ENCODE measurements around the gene RGS6.

Gene RGS6

DNA sequence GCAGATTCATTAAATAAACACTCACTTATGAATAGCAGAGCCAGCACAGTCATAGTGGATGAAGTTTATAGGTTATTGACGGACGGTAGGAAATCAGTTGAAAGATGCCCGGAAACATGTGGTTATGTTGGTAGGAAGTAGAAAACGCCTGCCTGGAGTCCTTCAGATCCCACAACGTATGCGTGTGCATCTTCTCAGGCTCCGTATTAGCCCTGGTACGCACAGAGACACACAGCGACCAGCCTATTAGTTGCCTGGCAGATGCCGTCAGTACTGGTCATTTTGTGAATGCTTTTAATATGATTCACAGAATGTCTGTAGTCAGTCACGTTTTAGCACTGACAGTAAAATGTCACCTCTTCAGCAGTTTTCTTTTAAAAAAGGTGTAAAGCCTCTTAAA is 196.4 kb downstream of the RGS6 start:
- DNase-seq (ENCODE audit: insufficient read length) (no peak), FAIRE-seq (peak; percentile 82)
- TF ChIP-seq POLR2AphosphoS5 (IDR thresholded peaks at IDR 0.05; ENCODE audit: low read depth, low read length) = no peak
- no peak for TF ChIP-seq TAF1 (IDR thresholded peaks at IDR 0.05; ENCODE audit: borderline replicate concordance, low read depth, low read length)
- no peak for TF ChIP-seq POLR2A (IDR thresholded peaks at IDR 0.05; ENCODE audit: low read depth, low read length)

DNA sequence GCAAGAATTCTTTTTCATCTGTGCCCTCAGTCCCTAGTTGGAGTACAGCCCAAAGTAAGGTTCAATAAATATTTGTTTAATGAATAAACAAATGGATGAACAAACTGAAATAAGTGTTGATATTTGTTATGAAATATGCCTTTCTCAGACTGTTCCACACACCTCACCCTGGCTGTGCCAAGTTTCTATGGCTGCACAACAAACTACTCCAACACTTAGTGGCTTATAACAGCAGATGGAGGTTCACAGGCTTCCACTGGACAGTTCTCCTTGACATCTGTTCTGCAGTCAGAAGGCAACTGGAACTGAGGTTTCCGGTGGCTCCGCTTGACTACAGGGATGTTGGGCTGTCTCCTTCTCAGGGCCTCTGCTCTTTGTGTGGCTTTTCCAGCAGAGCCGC is 197.1 kb downstream of the RGS6 start:
- DNase-seq (ENCODE audit: insufficient read length) (no peak), FAIRE-seq (peak; percentile 51)
- TF ChIP-seq POLR2AphosphoS5 (IDR thresholded peaks at IDR 0.05; ENCODE audit: low read depth, low read length) = no peak
- no peak for TF ChIP-seq TAF1 (IDR thresholded peaks at IDR 0.05; ENCODE audit: borderline replicate concordance, low read depth, low read length)
- no peak for TF ChIP-seq POLR2A (IDR thresholded peaks at IDR 0.05; ENCODE audit: low read depth, low read length)

DNA sequence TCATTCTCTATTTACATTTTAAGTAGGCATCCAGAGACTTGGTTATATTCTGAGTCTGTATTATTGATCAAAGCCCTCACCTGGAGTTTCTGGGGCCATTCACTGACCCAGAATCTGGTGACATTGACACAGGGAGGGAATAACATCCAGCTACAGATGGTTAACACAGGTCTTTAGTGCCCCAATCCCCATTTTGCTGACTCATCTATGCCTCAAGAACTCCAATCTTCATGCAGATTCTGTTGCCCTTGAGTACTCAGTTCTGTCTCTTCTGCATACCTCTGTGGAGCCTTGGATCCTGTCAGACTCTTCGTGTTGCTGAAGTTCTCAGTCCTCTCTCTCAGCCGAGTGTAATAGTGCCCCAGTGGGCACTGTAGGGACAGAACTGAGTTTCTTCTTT is 208.9 kb downstream of the RGS6 start:
- peak; percentile 17 for FAIRE-seq
- TF ChIP-seq POLR2A (IDR thresholded peaks at IDR 0.05; ENCODE audit: low read depth, low read length) (no peak), TAF1 (IDR thresholded peaks at IDR 0.05; ENCODE audit: borderline replicate concordance, low read depth, low read length) (no peak), POLR2AphosphoS5 (IDR thresholded peaks at IDR 0.05; ENCODE audit: low read depth, low read length) (no peak)
- DNase-seq (ENCODE audit: insufficient read length) = no peak

- FAIRE-seq (no peak), DNase-seq (ENCODE audit: insufficient read length) (no peak)
These were observed 210.1 kb downstream of the RGS6 start for GRCh38 chr14:72142328-72142727.

GRCh38 chr14:72146241-72146640 is 214.0 kb downstream of the RGS6 start:
- no peak for TF ChIP-seq POLR2A (IDR thresholded peaks at IDR 0.05; ENCODE audit: low read depth, low read length)
- no peak for FAIRE-seq
- DNase-seq (ENCODE audit: insufficient read length) = no peak

More at GRCh38 chr14:72142328-72142727, 210.1 kb downstream of the RGS6 start:
- TF ChIP-seq POLR2AphosphoS5 (IDR thresholded peaks at IDR 0.05; ENCODE audit: low read depth, low read length) (no peak), TAF1 (IDR thresholded peaks at IDR 0.05; ENCODE audit: borderline replicate concordance, low read depth, low read length) (no peak), POLR2A (IDR thresholded peaks at IDR 0.05; ENCODE audit: low read depth, low read length) (no peak)

DNA sequence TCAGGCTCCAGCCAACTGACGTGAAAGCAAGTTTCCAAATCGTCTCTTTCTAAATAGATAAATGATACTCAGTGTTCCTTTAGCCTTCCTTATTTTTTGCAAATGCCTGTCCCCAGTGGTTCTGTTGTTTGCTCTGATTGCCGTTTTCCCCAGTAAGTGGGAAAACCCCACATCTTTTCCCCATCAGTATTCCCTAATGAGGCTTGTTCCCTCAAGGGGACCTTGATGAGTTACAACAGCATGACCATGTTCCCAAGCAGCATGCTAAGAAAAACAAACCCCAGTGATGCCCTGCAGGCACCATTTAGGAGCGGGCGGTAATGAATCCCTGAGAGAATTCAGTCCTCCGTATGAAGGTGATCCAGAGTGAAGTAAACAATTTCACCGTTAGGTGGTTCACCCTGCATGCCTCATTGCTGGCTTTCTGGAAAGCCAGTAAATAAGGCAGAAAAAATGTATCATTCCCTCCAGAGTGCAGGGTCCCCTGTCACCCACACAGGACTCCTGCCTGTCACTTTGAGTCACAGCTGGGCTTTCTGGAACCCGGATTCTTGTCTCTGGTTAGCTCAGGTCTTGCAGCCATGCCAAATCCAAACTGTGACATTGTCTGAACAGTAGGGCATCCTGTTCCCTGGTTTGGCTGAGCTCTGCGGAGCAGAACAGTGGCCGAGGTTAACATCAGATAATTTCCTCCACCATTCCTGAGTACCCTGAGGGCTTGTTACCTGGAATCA is 222.6 kb downstream of the RGS6 start:
- TF ChIP-seq POLR2AphosphoS5 (IDR thresholded peaks at IDR 0.05; ENCODE audit: low read depth, low read length) = no peak
- TF ChIP-seq TAF1 (IDR thresholded peaks at IDR 0.05; ENCODE audit: borderline replicate concordance, low read depth, low read length) = no peak
- TF ChIP-seq POLR2A (IDR thresholded peaks at IDR 0.05; ENCODE audit: low read depth, low read length) = no peak
- DNase-seq (ENCODE audit: insufficient read length) (no peak), FAIRE-seq (no peak)

DNA sequence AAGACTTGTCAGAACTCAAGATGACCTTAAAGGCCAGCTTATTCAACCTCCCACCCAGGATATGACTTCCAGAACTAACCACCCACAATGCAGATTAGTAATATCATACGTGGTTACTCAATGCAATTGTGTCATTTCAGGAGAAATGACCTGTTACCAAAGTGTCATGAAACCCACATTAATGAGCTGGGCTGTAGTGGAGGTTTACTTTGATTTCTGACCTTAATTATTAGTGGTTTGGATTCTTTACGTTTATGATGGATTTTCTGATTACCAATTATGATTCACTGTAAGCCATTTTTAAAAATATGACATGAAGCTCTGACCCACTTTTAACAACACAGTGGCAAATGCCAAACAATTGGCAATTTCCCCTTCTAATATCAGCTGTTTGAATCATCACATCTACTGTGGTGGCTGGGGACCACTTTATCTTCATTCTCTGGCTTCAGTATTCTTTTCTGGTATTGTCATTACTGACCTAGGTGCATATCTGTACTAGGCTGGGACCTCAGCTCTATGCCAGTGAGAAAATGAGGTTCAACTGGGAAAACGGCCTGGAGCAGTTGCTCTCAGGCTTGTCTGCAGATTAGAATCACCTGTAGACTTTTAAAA is 223.3 kb downstream of the RGS6 start:
- FAIRE-seq = peak; percentile 98
- DNase-seq (ENCODE audit: insufficient read length) = no peak
- TF ChIP-seq TAF1 (IDR thresholded peaks at IDR 0.05; ENCODE audit: borderline replicate concordance, low read depth, low read length) = no peak
- TF ChIP-seq POLR2A (IDR thresholded peaks at IDR 0.05; ENCODE audit: low read depth, low read length) = no peak
- no peak for TF ChIP-seq POLR2AphosphoS5 (IDR thresholded peaks at IDR 0.05; ENCODE audit: low read depth, low read length)

DNA sequence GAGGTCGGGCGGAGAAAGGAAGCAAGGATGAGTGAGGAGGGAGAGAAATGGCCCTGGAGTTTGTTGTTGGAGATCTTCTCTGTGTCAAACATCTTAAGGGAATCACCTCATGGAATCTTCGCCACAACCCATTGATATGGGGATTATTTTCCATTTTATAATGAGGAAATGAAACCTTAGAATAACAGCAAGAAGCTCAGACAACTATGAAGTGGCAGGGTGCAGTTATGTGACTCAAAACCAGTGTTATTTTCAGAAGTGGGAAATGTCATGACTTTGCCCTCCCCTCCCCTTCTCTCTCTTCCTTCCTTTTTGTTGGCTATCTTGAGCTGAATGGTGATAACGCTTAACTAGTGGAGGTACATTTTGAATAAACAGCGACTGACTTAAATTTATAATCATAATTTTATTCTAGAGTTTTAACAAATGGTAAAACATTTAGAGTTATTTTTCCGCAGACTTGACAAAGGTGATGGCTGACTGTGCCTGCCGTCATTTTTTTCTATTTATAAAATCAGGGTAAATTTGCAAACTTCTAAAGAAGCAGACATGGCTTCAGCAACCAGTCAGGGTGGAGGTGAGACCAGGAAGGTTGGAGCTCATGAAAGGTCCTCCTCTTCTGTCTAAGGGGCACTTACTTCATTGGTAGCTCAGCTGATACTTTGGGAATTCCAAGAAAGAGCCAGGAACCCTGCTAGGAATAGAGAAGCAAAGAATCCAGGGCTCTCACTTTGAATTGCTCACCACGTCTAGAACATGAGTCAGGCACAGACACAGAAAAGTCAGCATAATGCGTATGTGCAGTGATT is 232.4 kb downstream of the RGS6 start:
- FAIRE-seq = peak; percentile 92
- no peak for TF ChIP-seq TAF1 (IDR thresholded peaks at IDR 0.05; ENCODE audit: borderline replicate concordance, low read depth, low read length)
- TF ChIP-seq POLR2A (IDR thresholded peaks at IDR 0.05; ENCODE audit: low read depth, low read length) = no peak
- no peak for TF ChIP-seq POLR2AphosphoS5 (IDR thresholded peaks at IDR 0.05; ENCODE audit: low read depth, low read length)
- no peak for DNase-seq (ENCODE audit: insufficient read length)

GRCh38 chr14:72165229-72165698 is 233.0 kb downstream of the RGS6 start:
- no peak for TF ChIP-seq TAF1 (IDR thresholded peaks at IDR 0.05; ENCODE audit: borderline replicate concordance, low read depth, low read length)
- no peak for TF ChIP-seq POLR2A (IDR thresholded peaks at IDR 0.05; ENCODE audit: low read depth, low read length)
- no peak for TF ChIP-seq POLR2AphosphoS5 (IDR thresholded peaks at IDR 0.05; ENCODE audit: low read depth, low read length)
- DNase-seq (ENCODE audit: insufficient read length) (no peak), FAIRE-seq (peak; percentile 56)

GRCh38 chr14:72169521-72169920 is 237.3 kb downstream of the RGS6 start:
- DNase-seq (ENCODE audit: insufficient read length) (no peak), FAIRE-seq (no peak)
- TF ChIP-seq TAF1 (IDR thresholded peaks at IDR 0.05; ENCODE audit: borderline replicate concordance, low read depth, low read length) = no peak
- TF ChIP-seq POLR2A (IDR thresholded peaks at IDR 0.05; ENCODE audit: low read depth, low read length) = no peak
- no peak for TF ChIP-seq POLR2AphosphoS5 (IDR thresholded peaks at IDR 0.05; ENCODE audit: low read depth, low read length)

DNA sequence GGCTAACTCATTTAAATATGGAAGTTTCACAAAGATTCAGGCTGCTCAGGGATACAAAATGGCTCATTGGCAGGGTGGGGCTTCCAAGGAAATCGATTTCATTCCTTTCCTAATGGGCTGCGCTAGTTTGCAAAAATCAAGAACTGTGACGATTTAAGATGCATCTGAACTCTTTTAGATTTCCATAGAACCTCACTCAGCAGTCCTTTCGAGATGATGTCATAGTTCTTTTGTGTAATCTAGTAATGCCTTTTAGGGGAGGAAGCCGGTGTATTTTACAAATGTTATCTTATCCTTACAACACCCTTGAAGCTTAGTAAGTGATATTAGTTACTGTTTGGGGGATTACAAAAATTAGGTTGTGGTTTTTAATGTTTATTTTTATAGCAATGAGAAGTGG is 239.8 kb downstream of the RGS6 start:
- no peak for TF ChIP-seq POLR2A (IDR thresholded peaks at IDR 0.05; ENCODE audit: low read depth, low read length)
- TF ChIP-seq POLR2AphosphoS5 (IDR thresholded peaks at IDR 0.05; ENCODE audit: low read depth, low read length) = no peak
- no peak for TF ChIP-seq TAF1 (IDR thresholded peaks at IDR 0.05; ENCODE audit: borderline replicate concordance, low read depth, low read length)
- no peak for FAIRE-seq
- no peak for DNase-seq (ENCODE audit: insufficient read length)

All from GM12892 (cell line).